Measurements from ENCODE around the gene CD5L.

Gene CD5L

GRCh38 chr1:157813269-157813668 is 28.3 kb downstream of the CD5L start:
- no peak for DNase-seq (ENCODE audit: low read depth in 2 of 2)

DNA sequence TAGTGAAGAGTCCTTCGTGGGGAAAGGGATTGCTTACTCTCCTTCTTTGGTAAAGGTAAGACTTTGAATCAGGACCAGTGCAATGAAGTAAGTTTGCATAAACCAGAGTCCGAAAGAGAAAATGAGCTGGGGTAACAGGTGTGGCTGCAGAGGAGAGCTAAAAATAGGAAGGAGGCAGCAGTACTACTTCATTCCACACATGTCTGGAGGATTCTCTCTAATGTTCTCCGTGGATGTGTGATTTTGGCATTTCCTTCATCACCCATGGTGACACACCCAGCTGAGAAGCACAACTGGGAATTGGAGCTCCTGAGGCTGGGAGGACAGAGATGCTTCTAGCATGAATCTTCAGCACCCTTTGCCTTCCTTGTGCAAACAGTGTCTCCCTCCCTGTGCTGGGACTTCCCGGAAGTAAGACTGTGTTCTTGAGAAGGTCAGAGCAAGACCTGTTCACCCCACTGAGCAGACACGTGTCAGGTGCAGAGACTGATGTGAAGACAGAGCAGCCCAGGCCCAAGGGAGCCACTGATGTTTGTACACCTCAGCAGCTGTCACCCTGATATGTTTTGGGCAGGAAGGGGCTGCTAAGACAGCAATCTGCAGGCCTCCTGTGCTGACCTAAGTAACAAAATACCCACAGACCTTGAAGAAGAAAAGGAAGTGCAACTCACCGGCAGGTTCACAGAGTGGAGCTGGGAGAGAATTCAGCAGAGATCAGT is 35.0 kb downstream of the CD5L start:
- DNase-seq (ENCODE audit: low read depth in 2 of 2) = no peak

DNA sequence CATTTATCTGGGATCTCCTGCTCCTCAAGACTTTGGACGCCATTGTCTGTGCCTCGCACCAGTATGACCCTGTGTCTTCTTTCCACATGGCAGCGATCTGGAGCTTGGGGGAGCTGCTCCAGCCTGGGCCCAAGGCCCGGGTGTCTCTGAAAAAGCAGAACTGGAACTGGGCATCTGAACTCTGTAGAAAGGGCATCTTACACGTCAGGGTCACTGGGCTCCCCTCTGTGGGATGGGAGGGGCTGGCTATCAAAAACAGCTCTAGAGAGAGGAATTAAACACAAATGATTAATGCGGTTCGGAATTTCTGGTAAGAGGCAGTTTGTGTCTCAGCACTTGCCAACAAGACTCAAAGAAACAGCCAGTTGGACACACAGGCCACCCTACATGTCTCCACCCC is 37.8 kb downstream of the CD5L start:
- DNase-seq (ENCODE audit: low read depth in 2 of 2) = no peak

DNA sequence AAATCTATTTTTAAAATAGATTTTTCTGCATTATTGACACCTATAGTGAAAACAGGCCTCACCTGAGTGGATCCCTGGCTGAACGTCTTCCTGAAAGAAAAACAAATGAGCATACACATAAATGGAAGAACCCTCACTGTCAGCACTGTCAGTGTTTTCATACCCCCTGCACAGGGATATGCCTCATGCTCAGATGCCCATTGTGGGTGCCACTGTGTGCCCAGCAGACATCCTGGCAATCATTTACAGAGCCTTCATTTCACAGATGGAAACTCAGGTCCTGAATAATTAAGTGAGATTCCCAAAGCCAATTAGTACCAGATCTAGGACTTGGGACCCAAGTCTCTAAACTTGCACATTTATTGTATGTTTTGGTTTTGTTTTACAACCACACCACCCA is 41.6 kb downstream of the CD5L start:
- no peak for DNase-seq (ENCODE audit: low read depth in 2 of 2)

DNA sequence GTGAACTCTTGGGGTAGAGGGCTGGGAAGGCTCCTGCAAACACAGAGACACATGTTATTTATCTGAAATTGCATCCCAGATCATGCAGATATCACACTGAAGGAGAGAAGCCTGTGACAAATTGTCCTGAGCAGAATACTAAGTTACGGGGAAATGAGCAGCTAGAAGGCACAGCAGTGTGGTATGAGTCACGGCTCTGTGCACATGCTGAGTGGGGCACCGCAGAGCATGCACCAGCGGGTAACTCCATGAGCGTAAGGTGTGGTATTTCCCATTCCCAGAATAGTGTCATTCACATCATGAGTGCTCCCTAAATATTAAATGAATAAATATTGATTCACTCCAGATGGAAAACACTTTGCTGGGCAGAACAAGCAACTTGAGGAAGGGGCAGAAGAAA is 43.4 kb downstream of the CD5L start:
- no peak for DNase-seq (ENCODE audit: low read depth in 2 of 2)

DNA sequence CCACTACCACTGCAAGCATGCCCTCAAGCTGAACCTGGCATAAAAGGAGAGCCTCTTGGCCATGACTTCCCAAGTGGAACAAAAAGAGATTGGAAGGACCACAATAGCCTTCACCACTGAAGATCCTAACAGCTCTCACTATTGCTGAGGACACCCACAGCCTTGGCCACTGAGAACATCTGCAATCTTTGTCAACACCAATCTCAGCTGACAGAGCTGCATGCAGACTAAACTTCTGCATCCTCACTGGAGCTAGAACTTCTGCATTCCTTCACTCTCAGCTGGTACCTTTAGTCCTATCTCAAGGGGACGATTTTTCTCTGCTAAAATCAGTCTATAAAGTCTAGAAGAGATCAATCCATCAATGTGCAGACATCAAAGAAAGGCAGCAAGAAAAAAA is 56.4 kb downstream of the CD5L start:
- DNase-seq (ENCODE audit: low read depth in 2 of 2) = no peak

GRCh38 chr1:157784801-157785200 is 56.8 kb downstream of the CD5L start:
- DNase-seq (ENCODE audit: low read depth in 2 of 2) = no peak

DNA sequence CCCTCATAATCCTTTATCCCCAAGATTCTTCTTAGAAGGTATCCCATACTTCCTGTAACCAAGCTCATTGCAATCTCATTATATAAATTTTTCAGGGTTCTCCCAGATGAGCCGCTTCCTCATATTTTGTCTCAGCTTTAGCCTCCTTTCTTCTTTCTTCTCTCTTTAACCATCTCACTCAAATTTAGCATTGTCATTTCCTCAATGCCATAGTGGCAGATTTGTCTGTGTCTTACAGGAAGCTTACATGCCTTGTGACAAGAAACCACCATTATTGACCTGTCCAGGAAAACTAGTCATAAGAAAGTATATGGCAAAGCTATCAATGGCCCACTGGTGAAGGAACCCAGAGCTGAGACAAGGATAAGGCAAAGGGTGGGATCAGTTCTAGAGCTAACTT is 58.7 kb downstream of the CD5L start:
- DNase-seq (ENCODE audit: low read depth in 2 of 2) = no peak

DNA sequence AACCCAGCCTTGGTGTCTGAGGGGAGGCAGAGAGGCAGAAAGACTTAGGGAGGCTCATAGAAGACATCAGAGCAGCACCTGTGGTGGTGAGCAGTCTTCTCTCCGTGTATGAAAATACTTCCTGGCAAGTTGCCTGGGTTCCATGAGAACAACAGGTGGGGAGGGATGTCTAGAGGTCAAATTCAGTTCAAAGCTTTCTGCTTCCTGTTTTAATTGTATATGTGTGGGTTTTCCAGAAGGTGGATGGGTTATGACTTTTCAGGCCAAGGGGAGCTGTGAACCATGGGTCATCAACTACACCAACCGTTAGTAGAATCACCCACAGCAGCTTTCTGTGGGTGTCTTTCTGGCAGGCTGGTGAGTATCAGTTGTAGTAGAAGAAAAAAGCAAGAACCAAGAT is 60.6 kb downstream of the CD5L start:
- no peak for DNase-seq (ENCODE audit: low read depth in 2 of 2)

All from stimulated activated CD8-positive, alpha-beta memory T cell treated with anti-CD3 and anti-CD28 coated beads, Interleukin-7, amount 100 ng/mL, for 4 hours (primary cell).